ENCODE data around the gene GFRA3.
"Not testable (repeated sequence)": the region's sequence is repeated elsewhere in the genome, so short reads cannot be mapped to it uniquely, and the experiment has no call there.

Gene GFRA3

GRCh38 chr5:138274189-138274853 lies at the start of gene GFRA3:
TSS of gene GFRA3 (minus strand) at chr5:138274621. CDS start at chr5:138274424, 197 bp downstream.
- no peak for DNase-seq (ENCODE audit: low read depth in 2 of 2)

- not testable (repeated sequence) for DNase-seq (ENCODE audit: low read depth in 2 of 2)
Measured at GRCh38 chr5:138318211-138318610, 43.8 kb upstream of the GFRA3 start.

GRCh38 chr5:138316355-138316754 lies 41.9 kb upstream of the GFRA3 start:
- no peak for DNase-seq (ENCODE audit: low read depth in 2 of 2)

- no peak for DNase-seq (ENCODE audit: low read depth in 2 of 2)
Measured at GRCh38 chr5:138315751-138316278, 41.4 kb upstream of the GFRA3 start.

GRCh38 chr5:138305797-138306196 lies 31.4 kb upstream of the GFRA3 start:
- no peak for DNase-seq (ENCODE audit: low read depth in 2 of 2)

GRCh38 chr5:138303372-138303771 lies 29.0 kb upstream of the GFRA3 start:
- no peak for DNase-seq (ENCODE audit: low read depth in 2 of 2)

GRCh38 chr5:138289296-138289695 lies 14.9 kb upstream of the GFRA3 start:
- DNase-seq (ENCODE audit: low read depth in 2 of 2): no peak

GRCh38 chr5:138287246-138287645 lies 12.8 kb upstream of the GFRA3 start:
- no peak for DNase-seq (ENCODE audit: low read depth in 2 of 2)

- no peak for DNase-seq (ENCODE audit: low read depth in 2 of 2)
Measured at GRCh38 chr5:138282920-138283742, 8.7 kb upstream of the GFRA3 start.

- DNase-seq (ENCODE audit: low read depth in 2 of 2): no peak
Measured at GRCh38 chr5:138280915-138281314, 6.5 kb upstream of the GFRA3 start.

- no peak for DNase-seq (ENCODE audit: low read depth in 2 of 2)
Measured at GRCh38 chr5:138276402-138277054, 2.1 kb upstream of the GFRA3 start.

- DNase-seq (ENCODE audit: low read depth in 2 of 2): no peak
Measured at GRCh38 chr5:138275895-138276294, 1.5 kb upstream of the GFRA3 start.

- no peak for DNase-seq (ENCODE audit: low read depth in 2 of 2)
Measured at GRCh38 chr5:138275379-138275782, 960 bp upstream of the GFRA3 start.

- DNase-seq (ENCODE audit: low read depth in 2 of 2): no peak
Measured at GRCh38 chr5:138273834-138274188, 610 bp downstream of the GFRA3 start.

- no peak for DNase-seq (ENCODE audit: low read depth in 2 of 2)
Measured at GRCh38 chr5:138272681-138273080, 1.7 kb downstream of the GFRA3 start.

GRCh38 chr5:138271281-138271680 lies 3.1 kb downstream of the GFRA3 start:
- no peak for DNase-seq (ENCODE audit: low read depth in 2 of 2)

GRCh38 chr5:138264183-138264582 lies 10.2 kb downstream of the GFRA3 start:
- DNase-seq (ENCODE audit: low read depth in 2 of 2): no peak

- no peak for DNase-seq (ENCODE audit: low read depth in 2 of 2)
Measured at GRCh38 chr5:138263581-138263980, 10.8 kb downstream of the GFRA3 start.

- DNase-seq (ENCODE audit: low read depth in 2 of 2): no peak
Measured at GRCh38 chr5:138258704-138259292, 15.6 kb downstream of the GFRA3 start.

- DNase-seq (ENCODE audit: low read depth in 2 of 2): no peak
Measured at GRCh38 chr5:138257583-138257982, 16.8 kb downstream of the GFRA3 start.

- DNase-seq (ENCODE audit: low read depth in 2 of 2): no peak
Measured at GRCh38 chr5:138252944-138253343, 21.5 kb downstream of the GFRA3 start.

- not testable (repeated sequence) for DNase-seq (ENCODE audit: low read depth in 2 of 2)
Measured at GRCh38 chr5:138247800-138248199, 26.6 kb downstream of the GFRA3 start.
